K562 (cell line): ENCODE data around the gene DOK3. TPM values are rescaled to one million over a fixed set of nuclear protein-coding genes. Genes with fewer than 3 reads are reported as not detected.

Experiments used
- ATAC-seq: fragments of 200-7000 bp; cut with Tn5 transposase; 3 replicates; pipeline ENCODE4 v1.9.1; 2020; ENCODE audit warnings: moderate library complexity
- BruUV-seq: library from RNA; stranded (reverse); fragments of 400-500 nt; replicated peaks from 2 replicates; lab custom pipeline; 2021; lab: Mats Ljungman, UMichigan
- CTCF ChIA-PET: fragments of 300-600 bp; formaldehyde crosslinking; extraction: SDS; loops from one replicate; lab custom pipeline; 2021; ENCODE audit warnings: low intra/inter-chr PET ratio; lab: Yijun Ruan, JAX
- POLR2A ChIA-PET: fragments of 300-600, 350-650 bp; sonication (Branson Sonifier 250); formaldehyde crosslinking; extraction: SDS; loops from one replicate; lab custom pipeline; 2021; ENCODE audit warnings: antibody characterized with exemption, inconsistent platforms; lab: Yijun Ruan, JAX
- DNase-seq, 4 experiments: peaks; one replicate each; pipeline versions ENCODE4 v3.0.0 to v3.0.0-alpha.2; 2011 to 2018; ENCODE audit warnings: low spot score in 3 of 4, mixed read lengths in 3 of 4; ENCODE audit errors: extremely low read depth in 1 of 4
- FAIRE-seq: peaks from 2 replicates; lab custom pipeline; 2011; peaks lifted over from hg19 to GRCh38; lab: Jason Lieb, UNC
- H2AFZ ChIP-seq: 2 replicates; pipeline ENCODE4 v1.6.0; 2011; ENCODE audit warnings: low read depth, low read length, control low read depth, inconsistent platforms
- H3K27ac ChIP-seq: fragments of 200-600 bp; 3 replicates; pipeline ENCODE4 v1.8.0; 2011; ENCODE audit warnings: low read depth, mild to moderate bottlenecking, control low read depth, inconsistent platforms, low read length, moderate library complexity, mixed read lengths; ENCODE audit errors: extremely low read depth
- H3K27me3 ChIP-seq, 2 experiments: fragments of 300-600 bp in 1 of 2; 2 replicates in 1 of 2; 3 replicates in 1 of 2; pipeline versions ENCODE4 v1.6.0 to v1.8.0; 2011; ENCODE audit warnings: inconsistent platforms in 2 of 2, low read length in 2 of 2, mild to moderate bottlenecking in 1 of 2, mixed read lengths in 1 of 2, moderate library complexity in 1 of 2; ENCODE audit not compliant: control insufficient read depth in 2 of 2, insufficient read depth in 2 of 2
- H3K36me3 ChIP-seq: fragments of 300-600 bp; 3 replicates; pipeline ENCODE4 v1.8.0; 2011; ENCODE audit warnings: mild to moderate bottlenecking, low read length, inconsistent platforms; ENCODE audit not compliant: control insufficient read depth, insufficient read depth
- H3K4me1 ChIP-seq, 2 experiments: fragments of 200-600 bp in 1 of 2; replicated peaks in 1 of 2; 2 replicates in 1 of 2; 3 replicates in 1 of 2; pipeline versions ENCODE4 v1.5.1 to v1.8.0; 2011; ENCODE audit warnings: inconsistent platforms in 2 of 2, low read length in 2 of 2, mild to moderate bottlenecking in 1 of 2, mixed read lengths in 1 of 2, moderate library complexity in 1 of 2; ENCODE audit not compliant: control insufficient read depth in 2 of 2, insufficient read depth in 2 of 2
- H3K4me2 ChIP-seq: 2 replicates; pipeline ENCODE4 v1.6.1; 2011; ENCODE audit warnings: low read length, control low read depth, inconsistent platforms, mixed read lengths; ENCODE audit not compliant: insufficient read depth
- H3K4me3 ChIP-seq: fragments of 200-600 bp; sonication (generic), shearing (Covaris generic); 2 replicates; pipeline ENCODE4 v1.5.1; 2016; ENCODE audit warnings: control low read depth, inconsistent platforms
- H3K79me2 ChIP-seq: fragments of 200-600 bp; 3 replicates; pipeline ENCODE4 v1.8.0; 2011; ENCODE audit warnings: low read length, inconsistent platforms; ENCODE audit not compliant: control insufficient read depth, insufficient read depth
- H3K9ac ChIP-seq, 2 experiments: 2 replicates each; pipeline versions ENCODE4 v1.6.0 to v1.6.1; 2011; ENCODE audit warnings: low read depth in 2 of 2, low read length in 2 of 2, control low read depth in 1 of 2, inconsistent platforms in 1 of 2, mild to moderate bottlenecking in 1 of 2, mixed read lengths in 1 of 2; ENCODE audit not compliant: insufficient read depth in 1 of 2
- H3K9me1 ChIP-seq: one replicate; pipeline ENCODE4 v1.6.0; 2011; ENCODE audit warnings: inconsistent platforms, mild to moderate bottlenecking, low read length, moderate library complexity; ENCODE audit not compliant: control insufficient read depth, insufficient read depth
- H3K9me3 ChIP-seq: replicated peaks from 2 replicates; pipeline ENCODE4 v1.5.1; 2011; ENCODE audit warnings: low read depth, low read length, inconsistent platforms; ENCODE audit not compliant: control insufficient read depth, insufficient read depth
- H4K20me1 ChIP-seq: replicated peaks from 2 replicates; pipeline ENCODE4 v1.6.1; 2011; ENCODE audit warnings: low read length, inconsistent platforms, mixed read lengths; ENCODE audit not compliant: control insufficient read depth, insufficient read depth
- FIP1L1 ChIP-seq: fragments of 200-400 bp; formaldehyde crosslinking; IDR thresholded peaks from 2 replicates; pipeline ENCODE4 v1.6.1; 2018; ENCODE audit warnings: mild to moderate bottlenecking, low read depth, low read length; ENCODE audit not compliant: poor library complexity, severe bottlenecking
- ZNF740 ChIP-seq, 3 experiments: fragments of 200-800 bp in 1 of 3; sonication (Bioruptor generic) in 1 of 3; sonication (generic) in 1 of 3; formaldehyde crosslinking in 1 of 3; IDR thresholded peaks; 2 replicates each; pipeline versions ENCODE4 v1.6.1 to v1.8.0; 2016 to 2022; ENCODE audit warnings: mild to moderate bottlenecking in 2 of 3, missing compliant biosample characterization in 2 of 3, missing genetic modification characterization in 2 of 3, missing genetic modification reagents in 1 of 3
- WGBS: fragments of 100-300 bp; shearing (Covaris generic); methylation state at CpG from one replicate; pipeline ENCODE4 v1.1.6; 2016; ENCODE audit warnings: low coverage, mixed read lengths; ENCODE audit not compliant: insufficient coverage; ENCODE audit errors: missing lambda C conversion rate; 5-methylcytosine and 5-hydroxymethylcytosine counted together
- in situ Hi-C: fragments of 300-500 bp; cut with MboI; formaldehyde crosslinking; loops from 4 replicates; pipeline ENCODE4 v1.15.0; 2018; ENCODE audit warnings: inconsistent platforms, mixed read lengths
- intact Hi-C: fragments of 100-400 bp; cut with micrococcal nuclease; formaldehyde crosslinking; loops from 2 replicates; pipeline ENCODE4 v1.14.2; 2022
- polyA plus RNA-seq, 8 experiments: library from polyadenylated mRNA; depleted of rRNA in 4 of 8; stranded (reverse) in 5 of 8; unstranded in 3 of 8; fragments of >200 nt; fragmentation: Nextera tagmentation in 2 of 8; fragmentation: Illumina TruSeq in 1 of 8; extraction: Ambion mirVana in 2 of 8; extraction: Trizol in 1 of 8; gene quantifications; 2 replicates each; pipeline versions ENCODE4 v1.2.1 to v1.2.3, GENCODE V29; 2011 to 2014; ENCODE audit warnings: inconsistent platforms in 1 of 8, missing spikeins in 1 of 8
- total RNA-seq, 7 experiments: library from RNA; depleted of rRNA in 6 of 7; stranded (reverse); fragments of >200 nt in 6 of 7; fragmentation: Illumina TruSeq in 2 of 7; extraction: Trizol in 2 of 7; gene quantifications; 2 replicates each; pipeline versions ENCODE4 v1.2.1 to v1.2.3, GENCODE V29; 2011 to 2021; ENCODE audit warnings: low replicate concordance in 1 of 7

Gene DOK3
- total and polyA plus RNA-seq, 9 of the 15 experiments (the other 6 are each of a cell fraction or from before 2014, with no cell fraction given): 1.3 to 23.0 (median 8.0) TPM

DNA sequence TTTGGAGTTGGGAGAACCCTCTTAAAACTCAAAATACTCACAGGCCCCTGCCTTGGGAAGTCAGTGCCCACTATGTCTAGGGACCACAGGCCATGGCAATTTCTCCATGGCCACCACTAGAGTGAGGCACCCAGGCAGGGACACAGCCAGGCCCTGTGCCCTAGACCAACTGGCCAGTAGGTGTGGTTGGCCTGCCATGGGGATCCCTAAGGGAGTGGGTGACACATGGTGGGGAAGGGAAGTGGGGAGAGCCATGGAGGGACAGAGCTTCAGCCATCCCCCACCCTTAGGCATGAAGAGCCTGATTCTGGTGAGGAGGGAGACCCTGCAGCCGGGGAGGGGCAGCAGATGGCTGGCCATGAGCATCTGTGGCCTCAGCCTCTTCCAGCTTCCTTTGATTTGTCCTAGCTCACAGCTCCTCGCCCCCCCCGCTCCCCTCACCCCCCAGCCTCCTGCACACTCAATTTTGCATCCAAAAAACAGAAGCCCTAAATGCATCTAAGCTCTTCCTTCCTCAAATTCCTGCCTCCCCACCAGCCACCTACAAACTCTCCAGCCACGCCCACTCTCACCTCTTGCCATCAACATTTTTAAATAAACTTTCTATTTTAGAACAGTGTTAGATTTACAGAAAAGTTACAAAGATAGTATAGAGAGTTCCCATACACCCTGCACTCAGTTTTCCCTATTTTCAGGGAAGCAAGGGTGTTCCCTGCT is 34.6 kb downstream of the DOK3 start:
- 56% methylated on average over 2 of the region's 4 CpGs for WGBS
- H2AFZ ChIP-seq: no peak overlapping the region
- peak overlapping the region in 1 of 2 experiments; percentile 76; a peak in 1 of 4 replicates for H3K9ac ChIP-seq
- H3K36me3 ChIP-seq: peaks cover 20% of the 10 kb centered on the region; the same call in 2 of the 3 replicates
- ChIA-PET POLR2A (interaction anchor here (0.6 to 1.7 kb wide), 5 partner anchors 15 to 119 kb away, joined by 3 to 10 read pairs (median 3); no protein-coding TSS in a partner anchor), CTCF (interaction anchor here (0.7 kb wide), 1 partner anchor 115 kb away, joined by 3 read pairs; no protein-coding TSS in a partner anchor)
- H3K4me1 ChIP-seq: peaks cover 35 to 67% of the 10 kb centered on the region in 2 experiments
- H4K20me1 ChIP-seq: no peaks in the 10 kb centered on the region; the same call in 1 of the 2 replicates
- no peak overlapping the region for H3K4me2 ChIP-seq
- no peak for FAIRE-seq
- intact Hi-C loops (no loop called here), in situ Hi-C loops (no loop called here)
- peak overlapping the region; percentile 19; the same call in 1 of the 3 replicates for H3K27ac ChIP-seq
- no peak for ATAC-seq
- no peaks in the 10 kb centered on the region for H3K9me1 ChIP-seq
- H3K79me2 ChIP-seq: peaks cover 29% of the 10 kb centered on the region
- no TSS peak for BruUV-seq
- no peak for DNase-seq
- no peak overlapping the region for H3K4me3 ChIP-seq
- H3K27me3 ChIP-seq: no peaks in the 10 kb centered on the region
- no peaks in the 10 kb centered on the region for H3K9me3 ChIP-seq
- TF ChIP-seq ZNF740 (CRISPR knock-in tag; IDR thresholded peaks at IDR 0.05): no peak; the same call in 1 of the 2 replicates
- TF ChIP-seq ZNF740 (tag; IDR thresholded peaks at IDR 0.05): 0 out of 4 replicates have a peak, but pooled peaks of 1 of the 2 experiments have one; percentile 3
- TF ChIP-seq FIP1L1: no peak
